Neural crest cell (in vitro differentiated cells): Measurements from ENCODE around the gene SRRT. TPM values are rescaled to one million over a fixed set of nuclear protein-coding genes. Genes with fewer than 3 reads are reported as not detected.
"Not testable (repeated sequence)": the region's sequence is repeated elsewhere in the genome, so short reads cannot be mapped to it uniquely, and the experiment has no call there.

Experiments used
- DNase-seq: peaks from one replicate; pipeline ENCODE4 v3.0.0; 2021; ENCODE audit warnings: low read depth, mixed read lengths, low spot score
- H3K27ac Mint-ChIP-seq: one replicate; pipeline ENCODE4 v1.8.0; 2021; ENCODE audit warnings: mild to moderate bottlenecking, mixed read lengths; ENCODE audit not compliant: unreplicated experiment
- H3K27me3 Mint-ChIP-seq: 2 replicates; pipeline ENCODE4 v1.8.0; 2021; ENCODE audit warnings: low read depth, mild to moderate bottlenecking, mixed read lengths
- H3K36me3 Mint-ChIP-seq: 2 replicates; pipeline ENCODE4 v1.8.0; 2021; ENCODE audit warnings: low read depth, mild to moderate bottlenecking, mixed read lengths
- H3K4me1 Mint-ChIP-seq: 2 replicates; pipeline ENCODE4 v1.8.0; 2021; ENCODE audit warnings: mixed read lengths
- H3K4me3 Mint-ChIP-seq: one replicate; pipeline ENCODE4 v1.8.0; 2021; ENCODE audit warnings: mild to moderate bottlenecking, mixed read lengths
- H3K9me3 Mint-ChIP-seq: 2 replicates; pipeline ENCODE4 v1.8.0; 2021; ENCODE audit warnings: mixed read lengths
- CTCF ChIP-seq: fragments of 200-600 bp; sonication (generic); conservative IDR thresholded peaks from 2 replicates; pipeline ENCODE4 v1.5.0; 2021; ENCODE audit warnings: antibody characterized with exemption, mild to moderate bottlenecking
- total RNA-seq: library from RNA; stranded (reverse); gene quantifications from 2 replicates; pipeline ENCODE4 v1.2.1, GENCODE V29; 2021

Gene SRRT
- total RNA-seq, 1 donor from 2014 or later, result 356 TPM

DNA sequence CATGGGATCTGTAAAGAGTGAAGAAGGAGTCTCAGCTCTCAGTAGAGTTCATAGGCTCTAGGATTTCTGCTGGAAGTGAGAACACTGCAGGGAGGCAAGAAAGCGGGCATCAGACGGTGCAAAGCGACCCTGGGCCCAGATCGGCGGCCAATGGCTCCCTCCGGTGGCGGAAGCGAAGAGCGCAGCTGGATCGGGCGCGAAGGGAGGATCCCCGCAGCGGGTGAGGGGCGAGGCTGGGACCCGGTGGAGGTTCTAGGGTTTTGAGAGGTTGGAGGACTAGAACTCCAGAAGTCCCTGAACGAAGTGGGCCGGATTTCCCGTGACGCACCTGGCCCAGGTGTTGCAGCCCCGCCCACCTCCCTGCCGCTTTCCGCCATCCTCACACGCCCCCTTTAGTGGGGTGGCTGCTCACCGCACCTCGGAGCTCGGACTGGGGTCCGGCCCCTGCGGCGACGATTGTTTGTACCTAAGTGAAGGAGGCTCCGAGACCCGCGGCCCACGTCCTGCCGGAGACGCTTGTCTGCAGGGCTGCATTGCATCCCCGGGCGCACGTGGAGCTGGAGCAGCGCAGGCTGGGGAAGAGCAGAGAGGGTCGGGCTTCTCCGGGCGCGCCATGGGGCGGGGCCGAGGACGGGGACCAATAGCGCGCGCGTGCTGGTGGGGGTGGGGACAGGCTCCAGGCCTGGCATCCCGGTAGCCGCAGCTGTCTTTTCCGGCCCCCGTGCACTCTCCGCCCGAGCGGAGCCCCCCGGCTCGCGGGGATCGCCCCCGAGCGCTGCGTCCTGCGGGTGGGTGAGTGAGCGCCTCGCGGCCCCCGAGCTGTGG is 22.6 kb upstream of the SRRT start, which contains the start of gene SLC12A9:
Gene SLC12A9 (plus strand): TSS at position 666 of the 825 bp plus-strand sequence. CDS start 1,485 bp downstream, outside the sequence.
- Mint-ChIP-seq H3K4me1 (peaks cover 4% of the 10 kb centered on the region), H3K9me3 (no peaks in the 10 kb centered on the region), H3K27me3 (no peaks in the 10 kb centered on the region), H3K27ac (no peak within 1 kb of the TSS), H3K36me3 (no peaks in the 10 kb centered on the region), H3K4me3 (peak within 1 kb of the TSS; percentile 80)
- peak; percentile 93 for DNase-seq
- TF ChIP-seq CTCF, result peak; percentile 99

GRCh38 chr7:100854146-100854895 is 20.6 kb upstream of the SRRT start:
- Mint-ChIP-seq H3K4me1 (peaks cover 4% of the 10 kb centered on the region), H3K27me3 (no peaks in the 10 kb centered on the region), H3K9me3 (no peaks in the 10 kb centered on the region), H3K4me3 (peak overlapping the region; percentile 9), H3K27ac (no peak overlapping the region), H3K36me3 (no peaks in the 10 kb centered on the region)
- no peak for DNase-seq
- TF ChIP-seq CTCF, result no peak

- not testable (repeated sequence) for H3K27ac Mint-ChIP-seq, H3K36me3 Mint-ChIP-seq, H3K4me1 Mint-ChIP-seq, H3K9me3 Mint-ChIP-seq, H3K4me3 Mint-ChIP-seq, H3K27me3 Mint-ChIP-seq, DNase-seq
Measured at GRCh38 chr7:100854899-100855298, 20.0 kb upstream of the SRRT start.

DNA sequence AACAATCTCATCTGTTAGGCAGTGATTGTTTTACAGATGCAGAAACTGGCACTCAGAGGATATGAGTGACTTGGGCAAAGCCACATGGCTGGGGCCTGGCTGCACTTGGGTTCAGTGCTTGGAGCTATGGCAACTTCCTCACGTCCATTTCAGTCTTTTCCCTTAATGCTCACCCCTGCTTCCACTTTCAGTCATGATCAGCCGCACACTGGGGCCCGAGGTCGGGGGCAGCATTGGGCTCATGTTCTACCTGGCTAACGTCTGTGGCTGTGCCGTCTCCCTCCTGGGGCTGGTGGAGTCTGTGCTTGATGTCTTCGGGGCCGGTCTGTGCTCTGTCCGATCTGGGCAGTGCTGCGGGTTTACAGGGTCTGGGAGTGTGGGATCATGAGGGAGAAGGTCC is 19.4 kb upstream of the SRRT start:
- H3K4me1 Mint-ChIP-seq, result peaks cover 4% of the 10 kb centered on the region
- H3K27me3 Mint-ChIP-seq, result no peaks in the 10 kb centered on the region
- H3K36me3 Mint-ChIP-seq, result peaks cover 2% of the 10 kb centered on the region
- no peak for DNase-seq
- no peak for TF ChIP-seq CTCF
- H3K27ac Mint-ChIP-seq, result no peak overlapping the region
- no peaks in the 10 kb centered on the region for H3K9me3 Mint-ChIP-seq
- H3K4me3 Mint-ChIP-seq, result peak overlapping the region; percentile 79

DNA sequence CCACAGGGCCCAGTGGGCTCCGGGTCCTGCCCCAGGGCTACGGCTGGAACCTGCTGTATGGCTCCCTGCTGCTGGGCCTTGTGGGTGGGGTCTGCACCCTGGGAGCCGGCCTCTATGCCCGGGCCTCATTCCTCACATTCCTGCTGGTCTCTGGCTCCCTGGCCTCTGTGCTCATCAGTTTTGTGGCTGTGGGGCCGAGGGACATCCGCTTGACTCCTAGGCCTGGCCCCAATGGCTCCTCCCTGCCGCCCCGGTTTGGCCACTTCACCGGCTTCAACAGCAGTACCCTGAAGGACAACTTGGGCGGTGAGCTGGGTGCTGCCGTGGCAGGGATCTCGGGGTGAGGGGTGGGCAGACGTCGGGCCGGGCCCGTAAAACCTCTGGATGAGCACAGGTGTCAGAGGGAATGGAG is 18.0 kb upstream of the SRRT start:
- H3K27me3 Mint-ChIP-seq, result no peaks in the 10 kb centered on the region
- no peak for TF ChIP-seq CTCF
- no peaks in the 10 kb centered on the region for H3K9me3 Mint-ChIP-seq
- peak overlapping the region; percentile 18 for H3K4me3 Mint-ChIP-seq
- peaks cover 2% of the 10 kb centered on the region for H3K36me3 Mint-ChIP-seq
- peaks cover 2% of the 10 kb centered on the region for H3K4me1 Mint-ChIP-seq
- H3K27ac Mint-ChIP-seq, result no peak overlapping the region
- DNase-seq, result no peak

DNA sequence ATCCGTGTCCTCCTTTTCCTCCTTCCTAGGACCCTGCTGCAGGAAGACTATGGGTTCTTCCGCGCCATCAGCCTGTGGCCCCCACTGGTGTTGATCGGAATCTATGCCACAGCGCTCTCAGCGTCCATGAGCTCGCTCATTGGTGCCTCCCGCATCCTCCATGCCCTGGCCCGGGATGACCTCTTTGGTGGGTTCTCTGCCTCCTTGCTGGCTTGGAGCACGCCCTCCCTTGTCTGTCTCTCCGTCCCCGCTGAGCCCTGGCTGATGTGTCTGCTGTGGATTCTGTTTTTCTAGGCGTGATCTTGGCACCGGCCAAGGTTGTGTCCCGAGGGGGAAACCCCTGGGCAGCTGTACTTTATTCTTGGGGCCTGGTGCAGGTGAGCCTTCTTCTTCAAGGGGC is 15.0 kb upstream of the SRRT start:
- no peak for DNase-seq
- H3K27ac Mint-ChIP-seq, result no peak overlapping the region
- H3K4me1 Mint-ChIP-seq, result no peaks in the 10 kb centered on the region
- no peak for TF ChIP-seq CTCF
- H3K36me3 Mint-ChIP-seq, result peaks cover 2% of the 10 kb centered on the region
- no peaks in the 10 kb centered on the region for H3K9me3 Mint-ChIP-seq
- no peak overlapping the region for H3K4me3 Mint-ChIP-seq
- H3K27me3 Mint-ChIP-seq, result no peaks in the 10 kb centered on the region
